Esophagus squamous epithelium (tissue), 5 donors: ENCODE results near the gene MRC2. TPM values are rescaled to one million over a fixed set of nuclear protein-coding genes. Genes with fewer than 3 reads are reported as not detected.
"Not testable (repeated sequence)": the region's sequence is repeated elsewhere in the genome, so short reads cannot be mapped to it uniquely, and the experiment has no call there.

Source experiments
- DNase-seq: peaks from one replicate; lab custom pipeline; 2025; lab: John Stamatoyannopoulos, UW
- H3K27ac ChIP-seq, 4 donors: fragments of 200-600 bp; sonication (generic); one replicate each; pipeline ENCODE4 v1.5.1; 2016 to 2019; ENCODE audit warnings: mild to moderate bottlenecking in 1 of 4
- H3K27me3 ChIP-seq, 4 donors: fragments of 200-600 bp; sonication (generic); 1 replicate in 3 of 4; 2 replicates in 1 of 4; pipeline versions ENCODE4 v1.5.1 to v1.6.0; 2017 to 2021; ENCODE audit warnings: antibody characterized with exemption in 1 of 4
- H3K36me3 ChIP-seq, 3 donors: fragments of 200-600 bp; sonication (generic); one replicate each; pipeline ENCODE4 v1.5.1; 2016 to 2019
- H3K4me1 ChIP-seq, 3 donors: fragments of 200-600 bp; sonication (generic); one replicate each; pipeline ENCODE4 v1.5.1; 2017 to 2019
- H3K4me3 ChIP-seq, 4 donors: fragments of 200-600 bp; sonication (generic); 1 replicate in 3 of 4; 2 replicates in 1 of 4; pipeline ENCODE4 v1.5.1; 2016 to 2019; ENCODE audit warnings: mild to moderate bottlenecking in 2 of 4, moderate library complexity in 1 of 4
- H3K9me3 ChIP-seq, 3 donors: fragments of 200-600 bp; sonication (generic); one replicate each; pipeline ENCODE4 v1.5.1; 2016 to 2019
- POLR2A ChIP-seq, 4 donors: fragments of 450-650 bp; IDR thresholded peaks; one replicate each; pipeline ENCODE4 v1.6.1; 2017; ENCODE audit warnings: antibody characterized with exemption in 4 of 4, mild to moderate bottlenecking in 4 of 4, moderate library complexity in 3 of 4
- WGBS, 2 donors: methylation state at CpG; one replicate each; pipeline ENCODE4 v1.1.5; 2018; 5-methylcytosine and 5-hydroxymethylcytosine counted together
- intact Hi-C: fragments of 100-400 bp; cut with DNase I; formaldehyde crosslinking; loops from one replicate; pipeline ENCODE4 v1.15.0; 2022
- total RNA-seq, 4 donors: library from RNA; depleted of rRNA; stranded (reverse); fragments of >200 nt; gene quantifications; one replicate each; pipeline ENCODE4 v1.1.0, GENCODE V29; 2016
- TF ChIP-seq, protein P1 (sequence below), 6 experiments: fragments of 450-650 bp in 4 of 6; fragments of 200-600 bp in 2 of 6; sonication (generic) in 2 of 6; IDR thresholded peaks; one replicate each; pipeline ENCODE4 v1.5.1; 2016 to 2019; ENCODE audit warnings: antibody characterized with exemption in 6 of 6, mild to moderate bottlenecking in 4 of 6, moderate library complexity in 4 of 6
- donor health status: DM: yes; HTN: yes; CAD: no.

The MRC2 gene
- total RNA-seq, 4 donors from 2014 or later = 38.8 to 64.7 (median 61.6) TPM

DNA sequence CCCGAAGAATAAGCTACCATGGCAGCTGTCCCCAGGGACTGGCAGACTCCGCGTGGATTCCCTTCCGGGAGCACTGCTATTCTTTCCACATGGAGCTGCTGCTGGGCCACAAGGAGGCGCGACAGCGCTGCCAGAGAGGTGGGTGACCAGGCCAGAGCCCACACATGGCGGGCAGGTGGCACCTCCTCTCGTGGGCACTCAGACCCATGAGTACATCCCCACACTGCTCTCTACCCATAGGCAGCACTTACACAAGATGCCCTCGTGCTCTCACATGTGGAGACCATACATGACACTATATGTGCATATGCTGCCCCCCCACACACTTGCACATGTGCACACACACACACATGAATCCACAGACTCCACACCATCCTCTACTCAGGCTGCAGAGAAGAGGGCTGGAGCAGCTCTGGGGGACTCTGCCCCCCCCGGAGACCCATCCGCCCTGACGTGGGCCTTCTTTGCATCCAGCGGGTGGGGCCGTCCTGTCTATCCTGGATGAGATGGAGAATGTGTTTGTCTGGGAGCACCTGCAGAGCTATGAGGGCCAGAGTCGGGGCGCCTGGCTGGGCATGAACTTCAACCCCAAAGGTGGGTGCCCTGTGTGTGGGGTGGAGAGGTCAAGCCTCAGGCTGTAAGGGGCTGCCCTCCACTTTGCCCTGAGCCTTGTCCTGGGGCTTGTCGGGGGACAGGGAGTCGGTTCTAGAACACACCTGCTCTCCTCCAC, 62.9 kb downstream of the MRC2 start:
- Histone ChIP-seq H3K4me1 (peaks cover 21 to 59% (median 27%) of the 10 kb centered on the region in 3 donors), H3K27ac (no peak overlapping the region), H3K4me3 (no peak overlapping the region), H3K9me3 (no peaks in the 10 kb centered on the region), H3K27me3 (no peaks in the 10 kb centered on the region), H3K36me3 (peaks cover 0 to 61% (median 0%) of the 10 kb centered on the region in 3 donors)
- no peak for TF ChIP-seq POLR2A (IDR thresholded peaks at IDR 0.05)
- TF ChIP-seq, protein P1, sequence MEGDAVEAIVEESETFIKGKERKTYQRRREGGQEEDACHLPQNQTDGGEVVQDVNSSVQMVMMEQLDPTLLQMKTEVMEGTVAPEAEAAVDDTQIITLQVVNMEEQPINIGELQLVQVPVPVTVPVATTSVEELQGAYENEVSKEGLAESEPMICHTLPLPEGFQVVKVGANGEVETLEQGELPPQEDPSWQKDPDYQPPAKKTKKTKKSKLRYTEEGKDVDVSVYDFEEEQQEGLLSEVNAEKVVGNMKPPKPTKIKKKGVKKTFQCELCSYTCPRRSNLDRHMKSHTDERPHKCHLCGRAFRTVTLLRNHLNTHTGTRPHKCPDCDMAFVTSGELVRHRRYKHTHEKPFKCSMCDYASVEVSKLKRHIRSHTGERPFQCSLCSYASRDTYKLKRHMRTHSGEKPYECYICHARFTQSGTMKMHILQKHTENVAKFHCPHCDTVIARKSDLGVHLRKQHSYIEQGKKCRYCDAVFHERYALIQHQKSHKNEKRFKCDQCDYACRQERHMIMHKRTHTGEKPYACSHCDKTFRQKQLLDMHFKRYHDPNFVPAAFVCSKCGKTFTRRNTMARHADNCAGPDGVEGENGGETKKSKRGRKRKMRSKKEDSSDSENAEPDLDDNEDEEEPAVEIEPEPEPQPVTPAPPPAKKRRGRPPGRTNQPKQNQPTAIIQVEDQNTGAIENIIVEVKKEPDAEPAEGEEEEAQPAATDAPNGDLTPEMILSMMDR (IDR thresholded peaks at IDR 0.05) = no peak
- DNase-seq = no peak
- intact Hi-C loops = no loop called here
- 92% methylated on average over 2 of the region's 19 CpGs; no CpG with 5 or more reads in 1 of the 2 donors for WGBS, 2 donors

DNA sequence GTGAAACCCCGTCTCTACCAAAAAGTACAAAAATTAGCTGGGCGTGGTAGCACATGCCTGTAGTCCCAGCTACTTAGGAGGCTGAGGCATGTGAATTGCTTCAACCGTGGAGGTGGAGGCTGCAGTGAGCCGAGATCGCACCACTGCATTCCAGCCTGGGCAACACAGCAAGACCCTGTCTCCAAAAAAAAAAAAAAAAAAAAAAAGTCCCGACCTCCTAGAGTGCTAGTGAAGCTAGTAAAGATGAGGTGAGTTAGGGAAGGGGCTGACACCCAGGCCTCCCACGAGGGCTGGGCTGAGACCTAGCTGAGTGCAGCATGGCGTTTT, 64.1 kb downstream of the MRC2 start:
- H3K4me1 ChIP-seq = peaks cover 21 to 71% (median 27%) of the 10 kb centered on the region in 3 donors
- H3K4me3 ChIP-seq, H3K9me3 ChIP-seq, DNase-seq, intact Hi-C loops, H3K27me3 ChIP-seq: not testable (repeated sequence)
- WGBS, 2 donors = 66 to 71% methylated on average over 2 to 8 of the region's 8 CpGs
- peaks cover 0 to 49% (median 0%) of the 10 kb centered on the region in 3 donors for H3K36me3 ChIP-seq
- peak overlapping the region in 2 of 4 donors; percentile 65 to 74 for H3K27ac ChIP-seq

DNA sequence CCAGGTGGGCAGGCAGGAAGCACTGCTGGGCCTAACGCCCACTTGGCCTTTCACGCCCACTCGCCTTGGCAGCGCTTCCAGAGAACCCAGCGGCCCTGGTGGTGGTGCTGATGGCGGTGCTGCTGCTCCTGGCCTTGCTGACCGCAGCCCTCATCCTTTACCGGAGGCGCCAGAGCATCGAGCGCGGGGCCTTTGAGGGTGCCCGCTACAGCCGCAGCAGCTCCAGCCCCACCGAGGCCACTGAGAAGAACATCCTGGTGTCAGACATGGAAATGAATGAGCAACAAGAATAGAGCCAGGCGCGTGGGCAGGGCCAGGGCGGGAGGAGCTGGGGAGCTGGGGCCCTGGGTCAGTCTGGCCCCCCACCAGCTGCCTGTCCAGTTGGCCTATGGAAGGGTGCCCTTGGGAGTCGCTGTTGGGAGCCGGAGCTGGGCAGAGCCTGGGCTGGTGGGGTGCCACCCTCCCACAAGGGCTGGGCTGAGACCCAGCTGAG, 64.7 kb downstream of the MRC2 start:
- TF ChIP-seq POLR2A (IDR thresholded peaks at IDR 0.05) = no peak
- TF ChIP-seq, protein P1 (IDR thresholded peaks at IDR 0.05) = no peak
- no peak for DNase-seq
- Histone ChIP-seq H3K27ac (peak overlapping the region; percentile 13 to 74 (median 48)), H3K9me3 (no peaks in the 10 kb centered on the region), H3K27me3 (no peaks in the 10 kb centered on the region), H3K36me3 (peaks cover 0 to 44% (median 0%) of the 10 kb centered on the region in 3 donors), H3K4me3 (no peak overlapping the region), H3K4me1 (peaks cover 25 to 78% (median 34%) of the 10 kb centered on the region in 3 donors)
- intact Hi-C loops = no loop called here
- WGBS, 2 donors = 69 to 80% methylated on average over 1 to 16 of the region's 20 CpGs

DNA sequence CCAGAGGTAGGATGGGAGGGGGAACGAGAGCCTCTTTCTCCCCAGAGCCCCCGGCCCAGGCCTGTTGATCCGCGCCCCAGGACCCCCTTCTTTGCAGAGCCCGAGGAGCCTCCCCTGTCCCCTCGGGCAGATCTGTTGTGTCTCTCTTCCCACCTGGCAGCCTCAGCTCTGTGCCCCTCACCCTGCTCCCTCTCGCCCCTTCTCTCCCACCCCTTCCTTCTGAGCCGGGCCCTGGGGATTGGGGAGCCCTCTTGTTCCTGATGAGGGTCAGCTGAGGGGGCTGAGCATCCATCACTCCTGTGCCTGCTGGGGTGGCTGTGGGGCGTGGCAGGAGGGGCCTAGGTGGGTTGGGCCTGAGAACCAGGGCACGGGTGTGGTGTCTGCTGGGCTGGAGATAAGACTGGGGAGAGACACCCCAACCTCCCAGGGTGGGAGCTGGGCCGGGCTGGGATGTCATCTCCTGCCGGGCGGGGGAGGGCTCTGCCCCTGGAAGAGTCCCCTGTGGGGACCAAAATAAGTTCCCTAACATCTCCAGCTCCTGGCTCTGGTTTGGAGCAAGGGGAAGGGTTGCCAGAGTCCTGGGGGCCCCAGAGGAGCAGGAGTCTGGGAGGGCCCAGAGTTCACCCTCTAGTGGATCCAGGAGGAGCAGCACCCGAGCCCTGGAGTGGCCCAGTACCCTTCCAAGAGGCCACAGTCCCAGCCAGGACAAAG, 65.4 kb downstream of the MRC2 start:
- peaks cover 28 to 84% (median 35%) of the 10 kb centered on the region in 3 donors for H3K4me1 ChIP-seq
- TF ChIP-seq, protein P1 (IDR thresholded peaks at IDR 0.05) = peak in 3 of 6 experiments; percentile 26 to 59 (median 36)
- no peak for TF ChIP-seq POLR2A (IDR thresholded peaks at IDR 0.05)
- DNase-seq = no peak
- peaks cover 0 to 44% (median 0%) of the 10 kb centered on the region in 3 donors for H3K36me3 ChIP-seq
- no peak overlapping the region for H3K4me3 ChIP-seq
- intact Hi-C loops = no loop called here
- peak overlapping the region; percentile 31 to 74 (median 64) for H3K27ac ChIP-seq
- H3K9me3 ChIP-seq = no peaks in the 10 kb centered on the region
- 72 to 73% methylated on average over 7 to 9 of the region's 14 CpGs for WGBS, 2 donors
- no peaks in the 10 kb centered on the region for H3K27me3 ChIP-seq

DNA sequence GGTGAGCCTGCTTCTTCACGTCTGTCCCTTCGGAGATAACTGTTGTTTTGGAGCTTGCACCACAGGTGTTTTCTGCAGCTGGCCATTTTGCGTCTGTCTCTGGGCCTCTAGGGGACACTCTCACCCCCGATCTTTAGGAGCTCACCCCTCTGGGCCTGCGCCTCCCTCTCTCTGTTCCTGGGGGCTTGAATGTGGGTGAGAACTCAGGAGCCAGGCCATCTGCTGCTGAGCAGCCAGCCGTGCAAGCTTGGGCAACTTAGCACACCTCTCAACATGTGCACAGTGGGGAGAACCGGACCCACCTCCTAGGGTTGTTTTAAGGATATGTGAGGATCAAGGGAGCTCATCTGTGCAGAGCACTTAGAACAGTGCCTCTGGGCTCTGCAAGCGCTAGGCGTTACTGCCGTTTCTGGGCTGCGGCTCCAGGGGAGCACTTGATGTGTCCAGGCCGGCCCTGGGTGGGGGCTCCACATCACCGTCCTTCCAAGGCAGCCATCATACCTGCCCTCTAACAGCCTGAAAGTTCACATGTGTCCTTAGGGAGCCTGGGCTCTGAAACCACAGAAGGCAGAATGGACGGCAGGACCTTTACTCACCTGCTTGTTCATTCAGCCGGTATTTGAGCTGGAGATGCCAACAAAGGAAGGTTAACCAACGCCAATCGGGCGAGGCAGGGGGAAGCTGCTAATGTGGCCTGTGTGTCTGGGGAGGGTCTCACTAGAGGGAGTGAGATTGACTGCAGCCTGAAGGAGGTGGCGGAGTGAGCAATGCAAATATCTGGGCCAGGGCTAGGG, 66.3 kb downstream of the MRC2 start:
- Histone ChIP-seq H3K27me3 (no peaks in the 10 kb centered on the region), H3K36me3 (peaks cover 0 to 35% (median 0%) of the 10 kb centered on the region in 3 donors), H3K9me3 (no peaks in the 10 kb centered on the region), H3K27ac (peak overlapping the region; percentile 45 to 74 (median 64)), H3K4me1 (peaks cover 28 to 75% (median 35%) of the 10 kb centered on the region in 3 donors), H3K4me3 (no peak overlapping the region)
- intact Hi-C loops = no loop called here
- DNase-seq = no peak
- TF ChIP-seq, protein P1 (IDR thresholded peaks at IDR 0.05) = no peak
- TF ChIP-seq POLR2A (IDR thresholded peaks at IDR 0.05) = no peak
- 57 to 60% methylated on average over 8 to 10 of the region's 19 CpGs for WGBS, 2 donors

- H3K27me3 ChIP-seq, H3K9me3 ChIP-seq, DNase-seq, intact Hi-C loops: not testable (repeated sequence)
- peak overlapping the region; percentile 10 to 74 (median 50) for H3K27ac ChIP-seq
- peaks cover 0 to 22% (median 0%) of the 10 kb centered on the region in 3 donors for H3K36me3 ChIP-seq
- H3K4me3 ChIP-seq = peak overlapping the region in 1 of 4 donors; percentile 7
- peaks cover 28 to 66% (median 35%) of the 10 kb centered on the region in 3 donors for H3K4me1 ChIP-seq
- WGBS, 2 donors = 63 to 90% methylated on average over 2 to 3 of the region's 5 CpGs
Observed at GRCh38 chr17:62695093-62695738, 67.7 kb downstream of the MRC2 start.
